Smooth muscle cell (in vitro differentiated cells): ENCODE measurements around the gene WDR13. TPM values are rescaled to one million over a fixed set of nuclear protein-coding genes. Genes with fewer than 3 reads are reported as not detected.

Source experiments
- DNase-seq: peaks from one replicate; lab custom pipeline; 2025; ENCODE audit not compliant: unreplicated experiment; lab: John Stamatoyannopoulos, UW
- H2AFZ ChIP-seq: fragments of 200-600 bp; sonication (generic); 2 replicates; pipeline ENCODE4 v1.6.0; 2016; ENCODE audit warnings: antibody characterized with exemption, low read depth, mild to moderate bottlenecking
- H3F3A ChIP-seq: fragments of 200-600 bp; sonication (generic); 2 replicates; pipeline ENCODE4 v1.6.0; 2017; ENCODE audit warnings: antibody characterized with exemption, low read depth
- H3K27ac ChIP-seq: fragments of 200-600 bp; sonication (generic); 2 replicates; pipeline ENCODE4 v1.5.1; 2016; ENCODE audit warnings: low read depth, mild to moderate bottlenecking
- H3K27me3 ChIP-seq: fragments of 200-600 bp; sonication (generic); 2 replicates; pipeline ENCODE4 v1.6.1; 2016; ENCODE audit warnings: low read depth, mild to moderate bottlenecking
- H3K36me3 ChIP-seq: fragments of 200-600 bp; sonication (generic); 2 replicates; pipeline ENCODE4 v1.5.1; 2016; ENCODE audit warnings: low read depth
- H3K4me1 ChIP-seq: fragments of 200-600 bp; sonication (generic); 2 replicates; pipeline ENCODE4 v1.5.1; 2016; ENCODE audit warnings: low read depth
- H3K4me2 ChIP-seq: fragments of 200-600 bp; sonication (generic); 2 replicates; pipeline ENCODE4 v1.6.0; 2016; ENCODE audit warnings: mild to moderate bottlenecking
- H3K4me3 ChIP-seq: fragments of 200-600 bp; sonication (generic); 2 replicates; pipeline ENCODE4 v1.5.1; 2016; ENCODE audit warnings: mild to moderate bottlenecking
- H3K79me2 ChIP-seq: fragments of 200-600 bp; sonication (generic); 2 replicates; pipeline ENCODE4 v1.6.0; 2016; ENCODE audit warnings: low read depth, mild to moderate bottlenecking
- H3K9ac ChIP-seq: fragments of 200-600 bp; sonication (generic); 2 replicates; pipeline ENCODE4 v1.6.0; 2016; ENCODE audit warnings: low read depth
- H3K9me3 ChIP-seq: fragments of 200-600 bp; sonication (generic); replicated peaks from 2 replicates; pipeline ENCODE4 v1.5.1; 2016; ENCODE audit warnings: low read depth
- H4K20me1 ChIP-seq: fragments of 200-600 bp; sonication (generic); 2 replicates; pipeline ENCODE4 v1.6.0; 2016; ENCODE audit warnings: low read depth
- CTCF ChIP-seq: fragments of 200-600 bp; sonication (generic); IDR thresholded peaks from 2 replicates; pipeline ENCODE4 v1.5.1; 2017; ENCODE audit warnings: borderline replicate concordance, mild to moderate bottlenecking, antibody characterized with exemption; ENCODE audit not compliant: insufficient read depth, poor library complexity, severe bottlenecking
- WGBS: methylation state at CpG from one replicate; pipeline ENCODE4 v1.1.7; 2016; ENCODE audit warnings: low lambda C conversion rate; 5-methylcytosine and 5-hydroxymethylcytosine counted together
- polyA plus RNA-seq: library from polyadenylated mRNA; unstranded; fragments of >200 nt; fragmentation: Nextera tagmentation; extraction: Ambion mirVana; gene quantifications from 2 replicates; pipeline ENCODE4 v1.2.1, GENCODE V29; 2016
- total RNA-seq: library from RNA; depleted of rRNA; stranded (reverse); fragments of >200 nt; gene quantifications from 2 replicates; pipeline ENCODE4 v1.2.3, GENCODE V29; 2014

WDR13 gene
- total and polyA plus RNA-seq, 2 experiments from 2014 or later: 46.9 to 133 TPM

GRCh38 chrX:48606091-48606490 is 8.8 kb downstream of the WDR13 start:
- Histone ChIP-seq H3F3A (no peaks in the 10 kb centered on the region), H3K9ac (no peak overlapping the region), H3K4me2 (no peak overlapping the region), H3K36me3 (no peaks in the 10 kb centered on the region), H3K79me2 (no peaks in the 10 kb centered on the region), H3K4me1 (no peaks in the 10 kb centered on the region), H2AFZ (no peak overlapping the region), H3K27me3 (no peaks in the 10 kb centered on the region), H4K20me1 (no peaks in the 10 kb centered on the region), H3K4me3 (no peak overlapping the region), H3K9me3 (no peaks in the 10 kb centered on the region), H3K27ac (no peak overlapping the region)
- no peak for TF ChIP-seq CTCF
- 78% methylated on average over 6 of the region's 6 CpGs for WGBS
- DNase-seq: no peak

- H3K4me3 ChIP-seq: no peak overlapping the region
- no peak overlapping the region for H3K4me2 ChIP-seq
- no peaks in the 10 kb centered on the region for H3K79me2 ChIP-seq
- no peaks in the 10 kb centered on the region for H3K36me3 ChIP-seq
- H3K27me3 ChIP-seq: no peaks in the 10 kb centered on the region
- DNase-seq: no peak
- TF ChIP-seq CTCF: no peak
- no peak overlapping the region for H2AFZ ChIP-seq
- H3K9me3 ChIP-seq: no peaks in the 10 kb centered on the region
- WGBS: 61% methylated on average over 2 of the region's 2 CpGs
- no peaks in the 10 kb centered on the region for H3K4me1 ChIP-seq
- no peaks in the 10 kb centered on the region for H3F3A ChIP-seq
- no peaks in the 10 kb centered on the region for H4K20me1 ChIP-seq
- no peak overlapping the region for H3K9ac ChIP-seq
- no peak overlapping the region for H3K27ac ChIP-seq
These were observed 14.4 kb downstream of the WDR13 start for GRCh38 chrX:48611703-48612102.

- no peak for TF ChIP-seq CTCF
- no peak for DNase-seq
- 81% methylated on average over 6 of the region's 6 CpGs for WGBS
These were observed 16.3 kb downstream of the WDR13 start for GRCh38 chrX:48613502-48614160.

GRCh38 chrX:48616576-48616975 is 19.3 kb downstream of the WDR13 start:
- no peaks in the 10 kb centered on the region for H3K9me3 ChIP-seq

More at GRCh38 chrX:48613502-48614160, 16.3 kb downstream of the WDR13 start:
- no peaks in the 10 kb centered on the region for H3K36me3 ChIP-seq
- H3K27ac ChIP-seq: no peak overlapping the region
- no peaks in the 10 kb centered on the region for H3K4me1 ChIP-seq
- H3K4me3 ChIP-seq: no peak overlapping the region
- H3K4me2 ChIP-seq: no peak overlapping the region
- H2AFZ ChIP-seq: no peak overlapping the region
- H4K20me1 ChIP-seq: no peaks in the 10 kb centered on the region
- H3K9me3 ChIP-seq: no peaks in the 10 kb centered on the region
- no peak overlapping the region for H3K9ac ChIP-seq
- no peaks in the 10 kb centered on the region for H3K27me3 ChIP-seq
- no peaks in the 10 kb centered on the region for H3F3A ChIP-seq
- H3K79me2 ChIP-seq: no peaks in the 10 kb centered on the region

More at GRCh38 chrX:48616576-48616975, 19.3 kb downstream of the WDR13 start:
- TF ChIP-seq CTCF: no peak
- Histone ChIP-seq H4K20me1 (no peaks in the 10 kb centered on the region), H3K4me2 (no peak overlapping the region), H2AFZ (no peak overlapping the region), H3K4me1 (no peaks in the 10 kb centered on the region), H3K27ac (no peak overlapping the region), H3K27me3 (no peaks in the 10 kb centered on the region), H3K4me3 (no peak overlapping the region), H3K79me2 (no peaks in the 10 kb centered on the region), H3K9ac (no peak overlapping the region), H3K36me3 (no peaks in the 10 kb centered on the region), H3F3A (no peaks in the 10 kb centered on the region)
- no peak for DNase-seq
- 58% methylated on average over 5 of the region's 5 CpGs for WGBS
